ENCODE results near the gene THRB.

THRB gene

GRCh38 chr3:24494618-24495325 is at the start of gene THRB:
TSS of gene THRB (minus strand) at chr3:24494850.
- DNase-seq, result peak; percentile 73

- DNase-seq, result no peak
These were observed 47.3 kb upstream of the THRB start for GRCh38 chr3:24541935-24542334.

GRCh38 chr3:24540821-24541220 is 46.2 kb upstream of the THRB start:
- no peak for DNase-seq

GRCh38 chr3:24539699-24540098 is 45.0 kb upstream of the THRB start:
- DNase-seq, result no peak

GRCh38 chr3:24538891-24539290 is 44.2 kb upstream of the THRB start:
- no peak for DNase-seq

- DNase-seq, result no peak
These were observed 39.0 kb upstream of the THRB start for GRCh38 chr3:24533561-24534193.

- DNase-seq, result no peak
These were observed 35.8 kb upstream of the THRB start for GRCh38 chr3:24530471-24530870.

- no peak for DNase-seq
These were observed 34.6 kb upstream of the THRB start for GRCh38 chr3:24529210-24529609.

GRCh38 chr3:24526640-24527212 is 32.1 kb upstream of the THRB start:
- DNase-seq, result no peak

GRCh38 chr3:24525557-24525956 is 30.9 kb upstream of the THRB start:
- DNase-seq, result no peak

- DNase-seq, result no peak
These were observed 30.4 kb upstream of the THRB start for GRCh38 chr3:24525022-24525421.

- no peak for DNase-seq
These were observed 29.5 kb upstream of the THRB start for GRCh38 chr3:24523988-24524727.

GRCh38 chr3:24523215-24523614 is 28.6 kb upstream of the THRB start:
- no peak for DNase-seq

- no peak for DNase-seq
These were observed 27.5 kb upstream of the THRB start for GRCh38 chr3:24522146-24522579.

- DNase-seq, result peak; percentile 61
These were observed 26.9 kb upstream of the THRB start for GRCh38 chr3:24521420-24522145.

- DNase-seq, result no peak
These were observed 26.3 kb upstream of the THRB start for GRCh38 chr3:24520976-24521419.

GRCh38 chr3:24520101-24520495 is 25.4 kb upstream of the THRB start:
- no peak for DNase-seq

- DNase-seq, result no peak
These were observed 24.9 kb upstream of the THRB start for GRCh38 chr3:24519368-24520100.

GRCh38 chr3:24518990-24519367 is 24.3 kb upstream of the THRB start:
- no peak for DNase-seq

GRCh38 chr3:24514119-24514518 is 19.5 kb upstream of the THRB start:
- DNase-seq, result no peak

- DNase-seq, result no peak
These were observed 18.8 kb upstream of the THRB start for GRCh38 chr3:24513463-24513862.

GRCh38 chr3:24512564-24513197 is 18.0 kb upstream of the THRB start:
- no peak for DNase-seq
